SK-N-SH treated with all-trans-retinoic acid at 6 μM for 48 hours (cell line): ENCODE results near the gene TANGO6.

Experiments
- ATAC-seq: fragments of 200-7000 bp; cut with Tn5 transposase; 3 replicates; pipeline ENCODE4 v1.9.1; 2020; ENCODE audit warnings: mild to moderate bottlenecking, moderate library complexity
- ESRRG ChIP-seq: fragments of 250-450 bp; sonication (Bioruptor Pico); IDR thresholded peaks from 2 replicates; pipeline ENCODE4 v1.6.1; 2021; ENCODE audit warnings: mild to moderate bottlenecking
- GLIS3 ChIP-seq: fragments of 250-450 bp; sonication (Bioruptor Pico); IDR thresholded peaks from 2 replicates; pipeline ENCODE4 v1.5.0; 2020; ENCODE audit warnings: mild to moderate bottlenecking, moderate library complexity
- ISL1 ChIP-seq: fragments of 250-450 bp; sonication (Bioruptor Pico); IDR thresholded peaks from 2 replicates; pipeline ENCODE4 v2.1.2; 2022; ENCODE audit warnings: mild to moderate bottlenecking, moderate library complexity
- PPARA ChIP-seq: fragments of 250-450 bp; sonication (Bioruptor Pico); IDR thresholded peaks from 2 replicates; pipeline ENCODE4 v1.5.0; 2020; ENCODE audit warnings: mild to moderate bottlenecking, borderline replicate concordance
- RARB ChIP-seq: fragments of 250-450 bp; sonication (Bioruptor Pico); IDR thresholded peaks from 2 replicates; pipeline ENCODE4 v1.8.0; 2021; ENCODE audit warnings: mild to moderate bottlenecking, moderate library complexity
- SNAI2 ChIP-seq: fragments of 250-450 bp; sonication (Bioruptor Pico); IDR thresholded peaks from 2 replicates; pipeline ENCODE4 v1.5.0; 2020; ENCODE audit warnings: mild to moderate bottlenecking, moderate library complexity
- TCF4 ChIP-seq: fragments of 250-450 bp; sonication (Bioruptor Pico); IDR thresholded peaks from 2 replicates; pipeline ENCODE4 v1.8.0; 2021; ENCODE audit warnings: mild to moderate bottlenecking, moderate library complexity, borderline replicate concordance
- TOX ChIP-seq: fragments of 250-450 bp; sonication (Bioruptor Pico); IDR thresholded peaks from 2 replicates; pipeline ENCODE4 v1.8.0; 2021; ENCODE audit warnings: mild to moderate bottlenecking, moderate library complexity, borderline replicate concordance
- ZFP3 ChIP-seq: fragments of 250-450 bp; sonication (Bioruptor Pico); IDR thresholded peaks from 2 replicates; pipeline ENCODE4 v1.5.0; 2020; ENCODE audit warnings: mild to moderate bottlenecking, moderate library complexity
- ZNF70 ChIP-seq: fragments of 450-650 bp; formaldehyde crosslinking; IDR thresholded peaks from 2 replicates; pipeline ENCODE4 v1.5.0; 2020; ENCODE audit warnings: mild to moderate bottlenecking, moderate library complexity
- ZNF8 ChIP-seq: fragments of 450-650 bp; formaldehyde crosslinking; IDR thresholded peaks from 2 replicates; pipeline ENCODE4 v1.5.0; 2020; ENCODE audit warnings: mild to moderate bottlenecking, moderate library complexity
- TF ChIP-seq, protein P1 (sequence below): fragments of 250-450 bp; sonication (Bioruptor Pico); IDR thresholded peaks from 2 replicates; pipeline ENCODE4 v1.8.0; 2021; ENCODE audit warnings: low read depth, mild to moderate bottlenecking, moderate library complexity, borderline replicate concordance
- TF ChIP-seq, protein P2 (sequence below): fragments of 250-450 bp; sonication (Bioruptor Pico); IDR thresholded peaks from 2 replicates; pipeline ENCODE4 v1.5.0; 2020; ENCODE audit warnings: mild to moderate bottlenecking, moderate library complexity
- TF ChIP-seq, protein P3 (sequence below): fragments of 250-450 bp; sonication (Bioruptor Pico); IDR thresholded peaks from 2 replicates; pipeline ENCODE4 v1.5.1; 2020; ENCODE audit warnings: low read depth, mild to moderate bottlenecking, moderate library complexity

Gene TANGO6

DNA sequence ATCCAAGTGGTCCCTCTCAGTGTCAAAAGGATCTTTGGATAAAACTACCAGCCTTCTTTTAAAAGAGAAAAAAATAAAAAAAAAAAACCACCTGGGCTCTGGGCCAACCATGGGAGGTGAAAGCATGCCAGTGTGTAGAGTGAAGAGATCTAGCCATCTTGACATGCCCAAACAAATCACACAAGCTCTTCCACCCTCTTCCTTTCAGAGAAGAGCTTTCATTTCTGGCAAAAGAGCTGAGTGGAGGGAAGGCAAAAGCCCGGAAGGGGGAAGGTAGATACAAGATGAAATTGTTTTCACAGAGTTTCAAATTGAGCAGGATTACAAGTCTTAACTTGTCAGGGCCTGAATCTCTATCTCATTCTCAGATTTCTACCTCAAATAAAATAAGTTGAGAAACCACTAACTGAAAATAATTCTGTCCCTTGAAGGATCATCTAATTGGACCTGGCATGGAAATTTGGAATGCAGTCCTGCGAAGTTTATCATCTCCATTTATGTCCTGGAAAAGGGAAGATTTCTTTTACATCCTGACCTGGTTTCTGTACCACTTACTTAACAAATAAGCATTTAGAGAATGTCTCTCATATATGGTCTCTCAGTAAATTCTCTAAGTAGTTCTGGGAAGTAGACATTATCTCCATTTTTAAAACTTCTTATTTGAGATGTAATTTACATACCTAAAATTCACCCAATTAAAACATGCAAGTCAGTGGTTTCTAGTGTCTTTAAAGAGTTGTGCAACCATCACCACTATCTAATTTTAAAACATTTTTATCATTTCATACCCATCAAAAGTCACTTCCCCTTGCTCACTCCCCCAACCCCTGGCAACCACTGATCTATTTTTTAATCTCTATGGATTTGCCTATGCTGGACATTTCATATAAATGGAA, 93.7 kb downstream of the TANGO6 start:
- ATAC-seq, result peak; percentile 94
- TF ChIP-seq ZNF70 (CRISPR knock-in tag) (no peak), ISL1 (CRISPR knock-in tag) (peak; percentile 82)

DNA sequence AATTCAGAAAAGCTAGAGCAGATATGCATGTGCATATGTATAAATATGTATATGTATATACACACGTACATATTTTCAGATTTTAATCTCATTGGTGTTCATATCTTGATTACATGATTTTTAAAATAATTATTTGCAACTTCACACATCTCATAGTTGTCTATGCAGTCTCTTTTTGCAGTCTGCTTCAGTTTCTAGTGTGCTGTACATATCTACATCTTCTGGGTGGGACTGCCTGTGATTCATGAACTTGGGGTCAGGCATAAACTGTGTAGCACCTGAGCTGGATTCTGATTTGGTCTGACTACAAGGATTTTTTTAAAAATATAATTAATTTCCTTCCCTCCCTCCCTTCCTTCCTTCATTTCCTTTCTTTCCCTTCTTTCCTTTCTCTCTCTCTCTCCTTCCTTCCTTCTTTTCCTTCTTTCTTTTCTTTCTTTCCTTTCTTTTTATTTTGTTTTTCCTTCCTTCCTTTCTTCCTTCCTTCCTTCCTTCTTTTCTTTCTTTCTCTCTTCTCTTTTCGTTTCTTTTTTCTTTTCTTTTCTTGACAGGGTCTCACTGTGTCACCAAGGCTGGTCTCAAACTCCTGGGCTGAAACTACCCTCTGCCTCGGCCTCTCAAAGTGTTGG, 96.5 kb downstream of the TANGO6 start:
- TF ChIP-seq ZNF8 (no peak), ZNF70 (CRISPR knock-in tag) (no peak), ISL1 (CRISPR knock-in tag) (no peak), GLIS3 (no peak), RARB (CRISPR knock-in tag) (no peak), PPARA (CRISPR knock-in tag) (no peak)
- TF ChIP-seq, protein P1, sequence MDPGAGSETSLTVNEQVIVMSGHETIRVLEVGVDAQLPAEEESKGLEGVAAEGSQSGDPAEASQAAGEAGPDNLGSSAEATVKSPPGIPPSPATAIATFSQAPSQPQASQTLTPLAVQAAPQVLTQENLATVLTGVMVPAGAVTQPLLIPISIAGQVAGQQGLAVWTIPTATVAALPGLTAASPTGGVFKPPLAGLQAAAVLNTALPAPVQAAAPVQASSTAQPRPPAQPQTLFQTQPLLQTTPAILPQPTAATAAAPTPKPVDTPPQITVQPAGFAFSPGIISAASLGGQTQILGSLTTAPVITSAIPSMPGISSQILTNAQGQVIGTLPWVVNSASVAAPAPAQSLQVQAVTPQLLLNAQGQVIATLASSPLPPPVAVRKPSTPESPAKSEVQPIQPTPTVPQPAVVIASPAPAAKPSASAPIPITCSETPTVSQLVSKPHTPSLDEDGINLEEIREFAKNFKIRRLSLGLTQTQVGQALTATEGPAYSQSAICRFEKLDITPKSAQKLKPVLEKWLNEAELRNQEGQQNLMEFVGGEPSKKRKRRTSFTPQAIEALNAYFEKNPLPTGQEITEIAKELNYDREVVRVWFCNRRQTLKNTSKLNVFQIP, result no peak
- TF ChIP-seq, protein P2, sequence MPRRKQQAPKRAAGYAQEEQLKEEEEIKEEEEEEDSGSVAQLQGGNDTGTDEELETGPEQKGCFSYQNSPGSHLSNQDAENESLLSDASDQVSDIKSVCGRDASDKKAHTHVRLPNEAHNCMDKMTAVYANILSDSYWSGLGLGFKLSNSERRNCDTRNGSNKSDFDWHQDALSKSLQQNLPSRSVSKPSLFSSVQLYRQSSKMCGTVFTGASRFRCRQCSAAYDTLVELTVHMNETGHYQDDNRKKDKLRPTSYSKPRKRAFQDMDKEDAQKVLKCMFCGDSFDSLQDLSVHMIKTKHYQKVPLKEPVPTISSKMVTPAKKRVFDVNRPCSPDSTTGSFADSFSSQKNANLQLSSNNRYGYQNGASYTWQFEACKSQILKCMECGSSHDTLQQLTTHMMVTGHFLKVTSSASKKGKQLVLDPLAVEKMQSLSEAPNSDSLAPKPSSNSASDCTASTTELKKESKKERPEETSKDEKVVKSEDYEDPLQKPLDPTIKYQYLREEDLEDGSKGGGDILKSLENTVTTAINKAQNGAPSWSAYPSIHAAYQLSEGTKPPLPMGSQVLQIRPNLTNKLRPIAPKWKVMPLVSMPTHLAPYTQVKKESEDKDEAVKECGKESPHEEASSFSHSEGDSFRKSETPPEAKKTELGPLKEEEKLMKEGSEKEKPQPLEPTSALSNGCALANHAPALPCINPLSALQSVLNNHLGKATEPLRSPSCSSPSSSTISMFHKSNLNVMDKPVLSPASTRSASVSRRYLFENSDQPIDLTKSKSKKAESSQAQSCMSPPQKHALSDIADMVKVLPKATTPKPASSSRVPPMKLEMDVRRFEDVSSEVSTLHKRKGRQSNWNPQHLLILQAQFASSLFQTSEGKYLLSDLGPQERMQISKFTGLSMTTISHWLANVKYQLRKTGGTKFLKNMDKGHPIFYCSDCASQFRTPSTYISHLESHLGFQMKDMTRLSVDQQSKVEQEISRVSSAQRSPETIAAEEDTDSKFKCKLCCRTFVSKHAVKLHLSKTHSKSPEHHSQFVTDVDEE, result no peak

DNA sequence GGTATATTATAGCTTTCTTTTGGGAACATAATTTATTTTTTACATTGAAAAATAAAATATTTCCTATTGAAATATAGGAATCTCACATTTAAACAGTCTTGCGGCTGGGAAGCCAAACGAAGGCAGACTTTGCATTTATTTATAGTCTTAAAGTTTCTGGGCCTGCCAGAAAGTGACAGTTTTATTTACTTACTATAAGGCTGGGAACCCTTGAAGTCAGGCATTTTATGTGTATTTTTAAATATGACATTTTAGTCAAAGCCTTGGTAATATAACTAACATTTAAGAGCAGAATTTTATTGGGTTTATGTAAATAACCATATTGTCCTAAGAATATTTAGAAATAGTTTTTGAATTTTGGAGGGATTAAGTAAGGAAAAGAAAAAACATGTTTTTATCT, 97.5 kb downstream of the TANGO6 start:
- no peak for TF ChIP-seq RARB (CRISPR knock-in tag)
- no peak for TF ChIP-seq ESRRG
- no peak for TF ChIP-seq GLIS3
- no peak for TF ChIP-seq TOX (CRISPR knock-in tag)
- ATAC-seq, result no peak

More for the DNA sequence above, 96.5 kb downstream of the TANGO6 start:
- no peak for ATAC-seq

DNA sequence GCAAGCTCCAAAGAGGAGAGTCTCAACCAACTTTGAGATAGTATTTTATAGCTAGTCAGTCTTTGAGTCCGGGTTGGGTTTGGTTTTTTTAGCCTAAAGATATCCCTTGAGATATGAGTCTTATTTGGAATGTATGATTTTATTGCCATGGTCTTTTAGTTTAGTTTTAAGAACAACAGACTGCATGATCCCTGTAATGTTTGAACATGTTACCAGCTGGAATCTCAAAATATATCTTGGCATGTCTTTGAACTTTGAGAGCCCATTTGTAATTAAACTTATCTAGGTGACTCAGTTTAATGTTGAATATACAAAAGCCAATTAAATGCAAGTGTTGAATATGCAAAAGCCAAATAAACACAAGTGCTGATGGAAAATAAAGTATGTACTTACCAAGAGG, 100.6 kb downstream of the TANGO6 start:
- ATAC-seq, result no peak
- TF ChIP-seq RARB (CRISPR knock-in tag), result no peak
- no peak for TF ChIP-seq SNAI2 (CRISPR knock-in tag)
- TF ChIP-seq, protein P1, result no peak
- TF ChIP-seq, protein P2, result no peak
- TF ChIP-seq PPARA (CRISPR knock-in tag), result no peak
- TF ChIP-seq, protein P3, sequence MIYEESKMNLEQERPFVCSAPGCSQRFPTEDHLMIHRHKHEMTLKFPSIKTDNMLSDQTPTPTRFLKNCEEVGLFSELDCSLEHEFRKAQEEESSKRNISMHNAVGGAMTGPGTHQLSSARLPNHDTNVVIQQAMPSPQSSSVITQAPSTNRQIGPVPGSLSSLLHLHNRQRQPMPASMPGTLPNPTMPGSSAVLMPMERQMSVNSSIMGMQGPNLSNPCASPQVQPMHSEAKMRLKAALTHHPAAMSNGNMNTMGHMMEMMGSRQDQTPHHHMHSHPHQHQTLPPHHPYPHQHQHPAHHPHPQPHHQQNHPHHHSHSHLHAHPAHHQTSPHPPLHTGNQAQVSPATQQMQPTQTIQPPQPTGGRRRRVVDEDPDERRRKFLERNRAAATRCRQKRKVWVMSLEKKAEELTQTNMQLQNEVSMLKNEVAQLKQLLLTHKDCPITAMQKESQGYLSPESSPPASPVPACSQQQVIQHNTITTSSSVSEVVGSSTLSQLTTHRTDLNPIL (CRISPR knock-in tag), result no peak
- no peak for TF ChIP-seq TCF4
- no peak for TF ChIP-seq ZFP3 (CRISPR knock-in tag)
- TF ChIP-seq ISL1 (CRISPR knock-in tag), result no peak
